Mesendoderm (in vitro differentiated cells): ENCODE measurements around the gene ABCC8.
A peak's percentile ranks its signal among the peaks of the same experiment; 100 is the strongest.

ENCODE experiments used
- DNase-seq: peaks from one replicate; pipeline ENCODE4 v3.0.0; 2013
- H2AK5ac ChIP-seq: 2 replicates; pipeline ENCODE4 v1.6.1; 2013; ENCODE audit warnings: low read length, inconsistent platforms
- H2BK120ac ChIP-seq: 2 replicates; pipeline ENCODE4 v1.6.1; 2013; ENCODE audit warnings: low read depth, mild to moderate bottlenecking, low read length, moderate library complexity, mixed read lengths
- H2BK15ac ChIP-seq: replicated peaks from 2 replicates; pipeline ENCODE4 v1.6.1; 2013; ENCODE audit warnings: low read depth, mild to moderate bottlenecking, moderate library complexity
- H2BK5ac ChIP-seq: 2 replicates; pipeline ENCODE4 v1.6.1; 2013; ENCODE audit warnings: low read length, inconsistent platforms
- H3K18ac ChIP-seq: 2 replicates; pipeline ENCODE4 v1.6.1; 2013; ENCODE audit warnings: mild to moderate bottlenecking, low read length, mixed read lengths
- H3K23ac ChIP-seq: one replicate; pipeline ENCODE4 v1.6.1; 2013; ENCODE audit warnings: low read length
- H3K27ac ChIP-seq: 2 replicates; pipeline ENCODE4 v1.5.1; 2013; ENCODE audit warnings: low read depth, mild to moderate bottlenecking, inconsistent platforms, low read length, moderate library complexity
- H3K27me3 ChIP-seq: 2 replicates; pipeline ENCODE4 v1.6.1; 2013; ENCODE audit warnings: low read length, control low read depth, mild to moderate bottlenecking, inconsistent platforms; ENCODE audit not compliant: insufficient read depth, poor library complexity
- H3K36me3 ChIP-seq: 2 replicates; pipeline ENCODE4 v1.6.1; 2013; ENCODE audit warnings: low read length, inconsistent platforms; ENCODE audit not compliant: control insufficient read depth, insufficient read depth
- H3K4ac ChIP-seq: one replicate; pipeline ENCODE4 v1.6.1; 2013; ENCODE audit warnings: low read depth, mild to moderate bottlenecking, low read length, moderate library complexity
- H3K4me1 ChIP-seq: 2 replicates; pipeline ENCODE4 v1.6.1; 2013; ENCODE audit warnings: low read depth, low read length, inconsistent platforms; ENCODE audit not compliant: control insufficient read depth
- H3K4me2 ChIP-seq: 2 replicates; pipeline ENCODE4 v1.6.1; 2013; ENCODE audit warnings: low read length
- H3K4me3 ChIP-seq: 2 replicates; pipeline ENCODE4 v1.5.1; 2013; ENCODE audit warnings: mild to moderate bottlenecking, low read length
- H3K56ac ChIP-seq: one replicate; pipeline ENCODE4 v1.6.1; 2013; ENCODE audit warnings: low read length
- H3K79me1 ChIP-seq: 2 replicates; pipeline ENCODE4 v1.6.1; 2013; ENCODE audit warnings: low read length, inconsistent platforms
- H3K79me2 ChIP-seq: 2 replicates; pipeline ENCODE4 v1.6.1; 2013; ENCODE audit warnings: mild to moderate bottlenecking, low read length; ENCODE audit not compliant: control insufficient read depth, insufficient read depth
- H3K9ac ChIP-seq: 2 replicates; pipeline ENCODE4 v1.6.1; 2013; ENCODE audit warnings: low read length, inconsistent platforms
- H4K5ac ChIP-seq: one replicate; pipeline ENCODE4 v1.6.1; 2013; ENCODE audit warnings: low read length
- H4K8ac ChIP-seq: one replicate; pipeline ENCODE4 v1.6.1; 2013; ENCODE audit warnings: low read depth, mild to moderate bottlenecking, control low read depth, low read length, moderate library complexity
- WGBS: extraction: QIAGEN DNeasy Blood & Tissue Kit; methylation state at CpG from one replicate; pipeline ENCODE4 v1.1.7; 2013; ENCODE audit warnings: low lambda C conversion rate, missing lambda C conversion rate; ENCODE audit not compliant: insufficient coverage; ENCODE audit errors: extremely low coverage; 5-methylcytosine and 5-hydroxymethylcytosine counted together

Gene ABCC8

GRCh38 chr11:17387254-17387653, 89.4 kb downstream of the ABCC8 start:
- no peak overlapping the region for H3K9ac ChIP-seq
- DNase-seq: no peak
- no peak overlapping the region for H2BK120ac ChIP-seq
- H3K56ac ChIP-seq: no peak overlapping the region
- WGBS: no CpG with 5 or more reads among the region's 20 CpGs
- no peaks in the 10 kb centered on the region for H3K4me1 ChIP-seq
- H3K4me3 ChIP-seq: no peak overlapping the region
- no peak overlapping the region for H3K4me2 ChIP-seq
- H3K23ac ChIP-seq: no peak overlapping the region
- H3K27ac ChIP-seq: no peak overlapping the region
- H2BK15ac ChIP-seq: no peak overlapping the region
- H3K36me3 ChIP-seq: no peaks in the 10 kb centered on the region
- no peak overlapping the region for H2BK5ac ChIP-seq
- H3K79me1 ChIP-seq: no peaks in the 10 kb centered on the region
- H3K27me3 ChIP-seq: no peaks in the 10 kb centered on the region
- no peaks in the 10 kb centered on the region for H3K79me2 ChIP-seq
- H2AK5ac ChIP-seq: no peak overlapping the region
- no peak overlapping the region for H3K4ac ChIP-seq
- H3K18ac ChIP-seq: no peak overlapping the region
- no peak overlapping the region for H4K8ac ChIP-seq
- H4K5ac ChIP-seq: no peak overlapping the region

- Histone ChIP-seq H3K79me2 (no peaks in the 10 kb centered on the region), H4K8ac (no peak overlapping the region), H3K18ac (no peak overlapping the region), H3K4me3 (no peak overlapping the region), H2BK15ac (no peak overlapping the region), H3K27me3 (no peaks in the 10 kb centered on the region), H3K79me1 (no peaks in the 10 kb centered on the region), H3K4me1 (no peaks in the 10 kb centered on the region), H3K27ac (no peak overlapping the region), H2AK5ac (no peak overlapping the region), H3K56ac (peak overlapping the region; percentile 34), H2BK5ac (no peak overlapping the region), H3K4ac (no peak overlapping the region), H3K23ac (no peak overlapping the region), H3K4me2 (no peak overlapping the region), H4K5ac (no peak overlapping the region), H3K9ac (no peak overlapping the region), H2BK120ac (no peak overlapping the region), H3K36me3 (no peaks in the 10 kb centered on the region)
- no CpG with 5 or more reads among the region's 23 CpGs for WGBS
- DNase-seq: peak; percentile 65
Observed at GRCh38 chr11:17386331-17387084, 90.1 kb downstream of the ABCC8 start.

GRCh38 chr11:17385926-17386325, 90.7 kb downstream of the ABCC8 start:
- Histone ChIP-seq H3K79me2 (no peaks in the 10 kb centered on the region), H3K4ac (no peak overlapping the region), H4K5ac (no peak overlapping the region), H2AK5ac (no peak overlapping the region), H2BK120ac (no peak overlapping the region), H3K36me3 (no peaks in the 10 kb centered on the region), H3K4me1 (no peaks in the 10 kb centered on the region), H2BK5ac (no peak overlapping the region), H3K79me1 (no peaks in the 10 kb centered on the region), H3K27ac (no peak overlapping the region), H3K56ac (no peak overlapping the region), H3K9ac (no peak overlapping the region), H2BK15ac (no peak overlapping the region), H3K4me3 (no peak overlapping the region), H4K8ac (no peak overlapping the region), H3K18ac (no peak overlapping the region), H3K4me2 (no peak overlapping the region), H3K27me3 (no peaks in the 10 kb centered on the region), H3K23ac (no peak overlapping the region)
- no CpG with 5 or more reads among the region's 6 CpGs for WGBS
- DNase-seq: no peak

GRCh38 chr11:17385492-17385891, 91.2 kb downstream of the ABCC8 start:
- Histone ChIP-seq H3K9ac (no peak overlapping the region), H3K27me3 (no peaks in the 10 kb centered on the region), H4K8ac (no peak overlapping the region), H2BK120ac (no peak overlapping the region), H3K79me2 (no peaks in the 10 kb centered on the region), H3K18ac (no peak overlapping the region), H3K4me3 (no peak overlapping the region), H3K4ac (no peak overlapping the region), H2BK15ac (no peak overlapping the region), H4K5ac (no peak overlapping the region), H3K27ac (no peak overlapping the region), H3K23ac (no peak overlapping the region), H3K4me2 (no peak overlapping the region), H3K36me3 (no peaks in the 10 kb centered on the region), H3K56ac (no peak overlapping the region), H3K4me1 (no peaks in the 10 kb centered on the region), H2BK5ac (no peak overlapping the region), H2AK5ac (no peak overlapping the region), H3K79me1 (no peaks in the 10 kb centered on the region)
- WGBS: no CpG with 5 or more reads among the region's 5 CpGs
- no peak for DNase-seq

- H3K79me1 ChIP-seq: no peaks in the 10 kb centered on the region
- H3K56ac ChIP-seq: no peak overlapping the region
- H3K36me3 ChIP-seq: no peaks in the 10 kb centered on the region
- no peak overlapping the region for H3K4me3 ChIP-seq
- peak; percentile 92 for DNase-seq
- no peaks in the 10 kb centered on the region for H3K79me2 ChIP-seq
- H3K27me3 ChIP-seq: no peaks in the 10 kb centered on the region
- whole genome bisulfite sequencing: no CpG with 5 or more reads among the region's 6 CpGs
- H2BK120ac ChIP-seq: no peak overlapping the region
- no peak overlapping the region for H3K4me2 ChIP-seq
- no peak overlapping the region for H3K27ac ChIP-seq
- H3K23ac ChIP-seq: no peak overlapping the region
- H3K4me1 ChIP-seq: no peaks in the 10 kb centered on the region
- H3K9ac ChIP-seq: no peak overlapping the region
- H3K4ac ChIP-seq: no peak overlapping the region
- H2BK15ac ChIP-seq: no peak overlapping the region
- no peak overlapping the region for H4K5ac ChIP-seq
- H3K18ac ChIP-seq: no peak overlapping the region
- H2BK5ac ChIP-seq: no peak overlapping the region
- no peak overlapping the region for H4K8ac ChIP-seq
- H2AK5ac ChIP-seq: no peak overlapping the region
Observed at GRCh38 chr11:17384002-17384511, 92.6 kb downstream of the ABCC8 start.

GRCh38 chr11:17383461-17383860, 93.2 kb downstream of the ABCC8 start:
- Histone ChIP-seq H3K79me2 (no peaks in the 10 kb centered on the region), H3K4me3 (no peak overlapping the region), H4K5ac (no peak overlapping the region), H2BK15ac (no peak overlapping the region), H3K27ac (no peak overlapping the region), H3K4me2 (no peak overlapping the region), H3K9ac (no peak overlapping the region), H2AK5ac (no peak overlapping the region), H3K18ac (no peak overlapping the region), H3K4ac (no peak overlapping the region), H3K79me1 (no peaks in the 10 kb centered on the region), H3K4me1 (no peaks in the 10 kb centered on the region), H2BK5ac (no peak overlapping the region), H3K23ac (no peak overlapping the region), H3K27me3 (no peaks in the 10 kb centered on the region), H3K56ac (no peak overlapping the region), H2BK120ac (no peak overlapping the region), H3K36me3 (no peaks in the 10 kb centered on the region), H4K8ac (no peak overlapping the region)
- no CpG with 5 or more reads among the region's 1 CpG for WGBS
- no peak for DNase-seq
